PC-9 (cell line): ENCODE data around the gene AK8. TPM values are rescaled to one million over a fixed set of nuclear protein-coding genes. Genes with fewer than 3 reads are reported as not detected.

ENCODE experiments used
- BruUV-seq: library from RNA; stranded (reverse); fragments of 400-500 nt; replicated peaks from 2 replicates; lab custom pipeline; 2021; lab: Mats Ljungman, UMichigan
- CTCF ChIA-PET: fragments of 300-600 bp; sonication (Branson Sonifier 250); formaldehyde crosslinking; loops from one replicate; lab custom pipeline; 2022; ENCODE audit warnings: antibody characterized with exemption; lab: Charles Lee
- POLR2A ChIA-PET: fragments of 300-600 bp; sonication (Branson Sonifier 250); formaldehyde crosslinking; loops from one replicate; lab custom pipeline; 2022; ENCODE audit warnings: antibody characterized with exemption; ENCODE audit not compliant: unreplicated experiment; lab: Charles Lee
- DNase-seq, 2 experiments: peaks; one replicate each; pipeline versions ENCODE4 v3.0.0 to v3.0.0-alpha.2; 2015 to 2022; ENCODE audit warnings: mixed read lengths in 1 of 2
- H2AFZ ChIP-seq: fragments of 200-600 bp; sonication (generic); 2 replicates; pipeline ENCODE4 v1.8.1; 2017; ENCODE audit warnings: antibody characterized with exemption
- H3F3A ChIP-seq: fragments of 200-600 bp; sonication (generic); 2 replicates; pipeline ENCODE4 v1.8.1; 2017; ENCODE audit warnings: antibody characterized with exemption, mild to moderate bottlenecking, low read depth; ENCODE audit not compliant: insufficient read depth
- H3K27ac ChIP-seq: fragments of 200-600 bp; sonication (generic); 2 replicates; pipeline ENCODE4 v1.6.1; 2016; ENCODE audit warnings: mixed run types
- H3K27me3 ChIP-seq: fragments of 200-600 bp; sonication (generic); 2 replicates; pipeline ENCODE4 v1.6.1; 2016; ENCODE audit warnings: low read depth, mixed run types; ENCODE audit not compliant: insufficient read depth
- H3K36me3 ChIP-seq: fragments of 200-600 bp; sonication (generic); 2 replicates; pipeline ENCODE4 v1.6.1; 2016; ENCODE audit warnings: low read depth, mixed run types
- H3K4me1 ChIP-seq: fragments of 200-600 bp; sonication (generic); replicated peaks from 2 replicates; pipeline ENCODE4 v1.6.1; 2016; ENCODE audit warnings: mixed run types; ENCODE audit not compliant: insufficient read depth
- H3K4me2 ChIP-seq: fragments of 200-600 bp; sonication (generic); 2 replicates; pipeline ENCODE4 v1.6.1; 2017; ENCODE audit warnings: mixed run types
- H3K4me3 ChIP-seq: fragments of 200-600 bp; sonication (generic); 2 replicates; pipeline ENCODE4 v1.6.1; 2016; ENCODE audit warnings: mixed run types
- H3K79me2 ChIP-seq: fragments of 200-600 bp; sonication (generic); 2 replicates; pipeline ENCODE4 v1.6.1; 2017; ENCODE audit warnings: low read depth, mixed run types
- H3K9me2 ChIP-seq: fragments of 200-600 bp; sonication (generic); 2 replicates; pipeline ENCODE4 v1.8.1; 2017; ENCODE audit warnings: mild to moderate bottlenecking; ENCODE audit not compliant: insufficient read depth
- H3K9me3 ChIP-seq: fragments of 200-600 bp; sonication (generic); 2 replicates; pipeline ENCODE4 v1.8.1; 2016; ENCODE audit warnings: low read depth; ENCODE audit not compliant: insufficient read depth
- H4K20me1 ChIP-seq: fragments of 200-600 bp; sonication (generic); 2 replicates; pipeline ENCODE4 v1.8.1; 2017; ENCODE audit not compliant: insufficient read depth
- EZH2 ChIP-seq: fragments of 200-600 bp; sonication (generic); IDR thresholded peaks from 2 replicates; pipeline ENCODE4 v1.8.0; 2017; ENCODE audit warnings: antibody characterized with exemption, low read depth
- intact Hi-C: fragments of 100-400 bp; cut with micrococcal nuclease; formaldehyde crosslinking; loops from one replicate; pipeline ENCODE4 v1.10.0; 2022; ENCODE audit not compliant: unreplicated experiment
- total RNA-seq: library from RNA; stranded (reverse); gene quantifications from 2 replicates; pipeline ENCODE4 v1.2.3, GENCODE V29; 2021
- TF ChIP-seq, protein P1 (sequence below): fragments of 200-600 bp; sonication (generic); conservative IDR thresholded peaks from 2 replicates; pipeline ENCODE4 v1.6.1; 2017; ENCODE audit warnings: mixed run types, antibody characterized with exemption, mild to moderate bottlenecking, moderate library complexity

AK8 gene
- total RNA-seq, 1 experiment from 2014 or later, result 7.2 TPM

DNA sequence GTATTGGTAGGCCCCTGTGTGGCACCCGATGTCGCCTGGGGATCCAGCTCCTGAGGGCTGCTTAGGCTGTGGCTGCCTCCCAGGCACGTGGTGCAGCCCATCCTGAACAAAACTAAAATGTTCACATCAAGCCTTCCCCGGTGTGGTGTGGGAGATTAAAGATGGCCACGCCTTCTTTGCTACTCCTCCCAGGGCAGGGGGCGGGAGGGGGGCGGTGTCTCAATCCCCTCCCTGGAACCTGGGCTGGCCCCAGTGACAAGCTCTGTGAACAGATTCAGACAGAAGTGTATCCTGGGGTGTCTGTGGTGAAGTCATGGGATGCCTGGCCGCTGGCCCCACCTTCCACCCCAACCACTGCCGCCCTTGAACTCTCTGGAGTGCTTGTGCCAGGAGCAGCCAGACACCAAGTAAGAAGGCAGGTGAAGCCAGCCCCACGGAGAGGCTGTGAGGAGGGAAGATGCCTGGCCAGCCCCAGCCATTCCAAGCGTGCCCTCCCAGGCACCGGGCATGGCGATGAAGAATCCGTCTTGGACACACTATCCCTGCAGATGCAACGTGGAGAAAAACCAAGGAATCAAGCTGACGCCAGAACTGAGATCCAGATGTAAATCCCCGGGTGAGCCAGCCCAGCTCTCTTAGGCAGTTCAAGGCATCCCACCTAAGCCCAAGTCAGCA lies 75.8 kb downstream of the AK8 start:
- no peaks in the 10 kb centered on the region for H3K79me2 ChIP-seq
- no peaks in the 10 kb centered on the region for H3K9me2 ChIP-seq
- intact Hi-C loops, result loop anchor here (5.0 kb wide), 1 partner anchor 170 kb away; no protein-coding TSS in a partner anchor
- H3K4me2 ChIP-seq, result no peak overlapping the region
- no peaks in the 10 kb centered on the region for H4K20me1 ChIP-seq
- H3K27me3 ChIP-seq, result peaks cover 10% of the 10 kb centered on the region
- no peaks in the 10 kb centered on the region for H3K36me3 ChIP-seq
- CTCF ChIA-PET, result interaction anchor here (0.6 kb wide), 1 partner anchor 99 kb away, joined by 3 read pairs; no protein-coding TSS in a partner anchor
- no peaks in the 10 kb centered on the region for H3F3A ChIP-seq
- 0 out of 2 replicates have a peak, but pooled peaks cover 4% of the 10 kb centered on the region for H3K4me1 ChIP-seq
- no peaks in the 10 kb centered on the region for H3K9me3 ChIP-seq
- no peak for DNase-seq
- POLR2A ChIA-PET, result interaction anchor here (0.6 kb wide), 1 partner anchor 385 kb away, joined by 4 read pairs; no protein-coding TSS in a partner anchor
- no peak overlapping the region for H3K4me3 ChIP-seq
- TF ChIP-seq EZH2, result no peak
- TF ChIP-seq, protein P1, sequence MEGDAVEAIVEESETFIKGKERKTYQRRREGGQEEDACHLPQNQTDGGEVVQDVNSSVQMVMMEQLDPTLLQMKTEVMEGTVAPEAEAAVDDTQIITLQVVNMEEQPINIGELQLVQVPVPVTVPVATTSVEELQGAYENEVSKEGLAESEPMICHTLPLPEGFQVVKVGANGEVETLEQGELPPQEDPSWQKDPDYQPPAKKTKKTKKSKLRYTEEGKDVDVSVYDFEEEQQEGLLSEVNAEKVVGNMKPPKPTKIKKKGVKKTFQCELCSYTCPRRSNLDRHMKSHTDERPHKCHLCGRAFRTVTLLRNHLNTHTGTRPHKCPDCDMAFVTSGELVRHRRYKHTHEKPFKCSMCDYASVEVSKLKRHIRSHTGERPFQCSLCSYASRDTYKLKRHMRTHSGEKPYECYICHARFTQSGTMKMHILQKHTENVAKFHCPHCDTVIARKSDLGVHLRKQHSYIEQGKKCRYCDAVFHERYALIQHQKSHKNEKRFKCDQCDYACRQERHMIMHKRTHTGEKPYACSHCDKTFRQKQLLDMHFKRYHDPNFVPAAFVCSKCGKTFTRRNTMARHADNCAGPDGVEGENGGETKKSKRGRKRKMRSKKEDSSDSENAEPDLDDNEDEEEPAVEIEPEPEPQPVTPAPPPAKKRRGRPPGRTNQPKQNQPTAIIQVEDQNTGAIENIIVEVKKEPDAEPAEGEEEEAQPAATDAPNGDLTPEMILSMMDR, result no peak
- BruUV-seq, result no TSS peak
- H2AFZ ChIP-seq, result no peak overlapping the region
- H3K27ac ChIP-seq, result no peak overlapping the region

DNA sequence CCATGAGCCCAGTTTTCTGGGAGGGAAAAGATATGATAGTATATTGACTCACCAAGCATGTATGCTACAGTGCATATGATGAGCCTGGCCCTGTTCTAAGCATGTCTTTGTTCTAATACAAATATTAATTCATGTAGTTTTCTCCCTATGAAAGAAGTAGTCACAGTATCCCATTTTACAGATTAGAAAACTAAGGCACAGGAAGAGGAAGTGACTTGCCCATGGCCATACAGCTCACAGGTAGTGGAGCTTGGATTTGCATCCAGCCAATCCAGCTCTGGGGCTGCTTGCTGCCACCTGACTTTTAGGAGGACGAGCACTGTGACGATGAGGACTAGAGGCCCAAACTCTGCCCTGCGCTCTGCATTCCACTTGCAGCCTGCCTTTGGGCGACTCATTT lies 76.4 kb downstream of the AK8 start:
- Histone ChIP-seq H2AFZ (no peak overlapping the region), H3K4me3 (no peak overlapping the region), H3K9me3 (no peaks in the 10 kb centered on the region), H3K27ac (no peak overlapping the region), H3K36me3 (no peaks in the 10 kb centered on the region), H3K27me3 (peaks cover 12% of the 10 kb centered on the region), H3K9me2 (no peaks in the 10 kb centered on the region), H4K20me1 (no peaks in the 10 kb centered on the region), H3K4me1 (0 out of 2 replicates have a peak, but pooled peaks cover 4% of the 10 kb centered on the region), H3K79me2 (no peaks in the 10 kb centered on the region), H3K4me2 (no peak overlapping the region), H3F3A (no peaks in the 10 kb centered on the region)
- BruUV-seq, result no TSS peak
- CTCF ChIA-PET, result interaction anchor here (0.6 kb wide), 1 partner anchor 150 kb away, joined by 3 read pairs; no protein-coding TSS in a partner anchor
- POLR2A ChIA-PET, result no interaction called here
- TF ChIP-seq, protein P1, result no peak
- TF ChIP-seq EZH2, result no peak
- intact Hi-C loops, result loop anchor here (5.0 kb wide), 1 partner anchor 171 kb away; no protein-coding TSS in a partner anchor
- no peak for DNase-seq

DNA sequence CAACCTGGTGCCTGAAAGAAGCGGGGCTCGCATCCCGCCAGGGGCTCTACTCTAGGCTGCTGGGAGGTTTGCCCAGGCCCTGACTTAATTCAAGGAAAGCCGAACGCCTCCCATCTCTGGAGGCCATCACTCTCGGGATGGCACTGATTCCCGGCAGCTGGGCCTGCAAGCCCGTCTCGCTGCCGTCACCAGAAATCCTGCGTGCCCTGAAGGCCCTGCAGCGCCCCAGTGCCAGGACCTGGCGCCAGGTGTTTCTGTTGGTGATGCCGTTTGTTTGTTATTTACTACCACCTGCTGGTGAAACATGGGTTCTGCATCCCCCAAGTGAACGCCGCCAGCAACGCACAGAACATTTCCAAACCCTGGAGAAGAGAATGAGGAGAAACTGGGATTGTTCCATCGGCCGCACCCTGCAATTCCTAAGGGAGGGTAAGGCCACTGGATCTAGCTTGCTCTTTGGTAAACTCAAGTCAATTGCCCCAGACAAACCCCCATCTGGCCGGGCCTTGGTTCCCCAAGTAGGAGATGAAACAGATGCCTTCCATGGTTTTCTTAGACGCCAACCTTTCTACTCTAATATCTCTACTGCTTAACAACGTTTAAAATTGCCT lies 77.9 kb downstream of the AK8 start:
- no peak overlapping the region for H3K4me3 ChIP-seq
- no peak overlapping the region for H2AFZ ChIP-seq

More for the DNA sequence above, 77.9 kb downstream of the AK8 start:
- CTCF ChIA-PET, result no interaction called here
- Histone ChIP-seq H3F3A (no peaks in the 10 kb centered on the region), H4K20me1 (no peaks in the 10 kb centered on the region), H3K4me1 (no peaks in the 10 kb centered on the region), H3K27me3 (peaks cover 13% of the 10 kb centered on the region), H3K27ac (no peak overlapping the region), H3K9me2 (no peaks in the 10 kb centered on the region), H3K4me2 (peak overlapping the region; percentile 37; the same call in 1 of the 2 replicates), H3K9me3 (no peaks in the 10 kb centered on the region), H3K79me2 (no peaks in the 10 kb centered on the region), H3K36me3 (no peaks in the 10 kb centered on the region)
- peak; percentile 58 to 68 for DNase-seq
- no TSS peak for BruUV-seq
- POLR2A ChIA-PET, result no interaction called here
- no peak for TF ChIP-seq EZH2
- TF ChIP-seq, protein P1, result peak; percentile 92
- intact Hi-C loops, result loop anchor here (1.0 to 5.0 kb wide), 3 partner anchors 172 to 389 kb away; no protein-coding TSS in a partner anchor
